Bronchial epithelial cell (primary cell): Measurements from ENCODE around the gene PACSIN1. TPM values are rescaled to one million over a fixed set of nuclear protein-coding genes. Genes with fewer than 3 reads are reported as not detected.
"Not testable (repeated sequence)": the region's sequence is repeated elsewhere in the genome, so short reads cannot be mapped to it uniquely, and the experiment has no call there.

ENCODE experiments used
- DNase-seq: peaks from one replicate; pipeline ENCODE4 v3.0.0-alpha.2; 2010; ENCODE audit warnings: low read depth
- FAIRE-seq: peaks from 2 replicates; lab custom pipeline; 2011; peaks lifted over from hg19 to GRCh38; lab: Jason Lieb, UNC
- H3K27me3 ChIP-seq: 2 replicates; pipeline ENCODE4 v1.5.1; 2011; ENCODE audit warnings: low read length; ENCODE audit not compliant: control insufficient read depth, insufficient read depth
- H3K36me3 ChIP-seq: 2 replicates; pipeline ENCODE4 v1.5.1; 2011; ENCODE audit warnings: low read length; ENCODE audit not compliant: control insufficient read depth, insufficient read depth
- H3K4me3 ChIP-seq: 2 replicates; pipeline ENCODE4 v1.5.1; 2011; ENCODE audit warnings: mild to moderate bottlenecking, low read depth, low read length, control low read depth
- CTCF ChIP-seq: IDR thresholded peaks from 2 replicates; pipeline ENCODE4 v1.5.1; 2011; ENCODE audit warnings: mild to moderate bottlenecking, moderate library complexity, low read length, control low read depth, inconsistent platforms; ENCODE audit not compliant: insufficient read depth, severe bottlenecking
- total RNA-seq: library from RNA; depleted of rRNA; stranded (reverse); fragments of >200 nt; gene quantifications from 2 replicates; pipeline ENCODE4 v1.2.1, GENCODE V29; 2014

The PACSIN1 gene
- total RNA-seq, 1 donor from 2014 or later, result not detected

GRCh38 chr6:34474754-34475153 lies 8.9 kb downstream of the PACSIN1 start:
- Histone ChIP-seq H3K4me3 (no peak overlapping the region), H3K36me3 (no peaks in the 10 kb centered on the region), H3K27me3 (no peaks in the 10 kb centered on the region)
- TF ChIP-seq CTCF, result no peak
- no peak for DNase-seq
- no peak for FAIRE-seq

GRCh38 chr6:34475238-34475682 lies 9.4 kb downstream of the PACSIN1 start:
- Histone ChIP-seq H3K4me3 (no peak overlapping the region), H3K36me3 (no peaks in the 10 kb centered on the region), H3K27me3 (no peaks in the 10 kb centered on the region)
- no peak for DNase-seq
- TF ChIP-seq CTCF, result no peak
- FAIRE-seq, result no peak

GRCh38 chr6:34475767-34476328 lies 10.0 kb downstream of the PACSIN1 start:
- DNase-seq, result no peak
- H3K4me3 ChIP-seq, result no peak overlapping the region
- no peak for FAIRE-seq
- TF ChIP-seq CTCF, result no peak
- no peaks in the 10 kb centered on the region for H3K36me3 ChIP-seq
- no peaks in the 10 kb centered on the region for H3K27me3 ChIP-seq

- no peak for DNase-seq
- no peaks in the 10 kb centered on the region for H3K27me3 ChIP-seq
- no peak for FAIRE-seq
- no peaks in the 10 kb centered on the region for H3K36me3 ChIP-seq
- no peak overlapping the region for H3K4me3 ChIP-seq
- no peak for TF ChIP-seq CTCF
These were observed 10.6 kb downstream of the PACSIN1 start for GRCh38 chr6:34476447-34476846.

GRCh38 chr6:34476921-34477320 lies 11.0 kb downstream of the PACSIN1 start:
- FAIRE-seq, result no peak
- no peak overlapping the region for H3K4me3 ChIP-seq
- TF ChIP-seq CTCF, result no peak
- no peak for DNase-seq
- H3K27me3 ChIP-seq, result no peaks in the 10 kb centered on the region
- H3K36me3 ChIP-seq, result no peaks in the 10 kb centered on the region

- H3K4me3 ChIP-seq, result no peak overlapping the region
- no peak for TF ChIP-seq CTCF
- no peak for DNase-seq
- H3K27me3 ChIP-seq, result no peaks in the 10 kb centered on the region
- no peaks in the 10 kb centered on the region for H3K36me3 ChIP-seq
- no peak for FAIRE-seq
These were observed 12.9 kb downstream of the PACSIN1 start for GRCh38 chr6:34478796-34479195.

- not testable (repeated sequence) for H3K4me3 ChIP-seq, FAIRE-seq, H3K27me3 ChIP-seq, DNase-seq, H3K36me3 ChIP-seq
These were observed 17.9 kb downstream of the PACSIN1 start for GRCh38 chr6:34483781-34484180.
